Prostate gland (tissue), 2 donors: ENCODE data around the gene SBF2. TPM values are rescaled to one million over a fixed set of nuclear protein-coding genes. Genes with fewer than 3 reads are reported as not detected.

Source experiments
- DNase-seq: peaks from one replicate; pipeline ENCODE4 v3.0.0-alpha.2; 2019; ENCODE audit warnings: low spot score
- H3K27ac ChIP-seq, 2 donors: fragments of 200-600 bp; sonication (generic); 2 replicates each; pipeline ENCODE4 v1.5.1; 2017 to 2019
- H3K27me3 ChIP-seq: fragments of 200-600 bp; sonication (generic); replicated peaks from 2 replicates; pipeline ENCODE4 v1.5.1; 2019; ENCODE audit not compliant: insufficient read depth
- H3K36me3 ChIP-seq, 2 donors: fragments of 200-600 bp; sonication (generic); 1 replicate in 1 of 2; 2 replicates in 1 of 2; pipeline versions ENCODE4 v1.5.1 to v1.8.1; 2017 to 2019
- H3K4me1 ChIP-seq: fragments of 200-600 bp; sonication (generic); replicated peaks from 2 replicates; pipeline ENCODE4 v1.5.1; 2019
- H3K4me3 ChIP-seq, 2 donors: fragments of 200-600 bp; sonication (generic); 2 replicates each; pipeline ENCODE4 v1.5.1; 2017 to 2019
- H3K9me3 ChIP-seq: fragments of 200-600 bp; sonication (generic); 2 replicates; pipeline ENCODE4 v1.5.1; 2017
- CTCF ChIP-seq, 4 experiments: fragments of 200-600 bp in 2 of 4; fragments of 450-650 bp in 2 of 4; sonication (generic) in 2 of 4; IDR thresholded peaks; 1 replicate in 3 of 4; 2 replicates in 1 of 4; pipeline ENCODE4 v1.5.1; 2016 to 2019; ENCODE audit warnings: antibody characterized with exemption in 4 of 4, mild to moderate bottlenecking in 2 of 4, moderate library complexity in 2 of 4
- POLR2A ChIP-seq: fragments of 450-650 bp; IDR thresholded peaks from one replicate; pipeline ENCODE4 v1.6.1; 2016; ENCODE audit warnings: antibody characterized with exemption, mild to moderate bottlenecking
- POLR2AphosphoS5 ChIP-seq: sonication (generic); formaldehyde crosslinking; IDR thresholded peaks from one replicate; pipeline ENCODE4 v1.6.1; 2017; ENCODE audit warnings: antibody characterized with exemption
- WGBS: methylation state at CpG from one replicate; pipeline ENCODE4 v1.1.5; 2018; 5-methylcytosine and 5-hydroxymethylcytosine counted together
- intact Hi-C: fragments of 100-400 bp; cut with DNase I; formaldehyde crosslinking; loops from one replicate; pipeline ENCODE4 v1.14.2; 2022
- total RNA-seq, 2 donors: library from RNA; depleted of rRNA; stranded (reverse); fragments of >200 nt; gene quantifications; one replicate each; pipeline ENCODE4 v1.1.0, GENCODE V29; 2016

The SBF2 gene
- total RNA-seq, 2 donors from 2014 or later = 35.9 to 56.7 TPM

GRCh38 chr11:9763301-9763700 is 530.7 kb downstream of the SBF2 start:
- peaks cover 15% of the 10 kb centered on the region for H3K4me1 ChIP-seq
- no peaks in the 10 kb centered on the region for H3K9me3 ChIP-seq
- H3K4me3 ChIP-seq = no peak overlapping the region
- TF ChIP-seq POLR2AphosphoS5 = no peak
- TF ChIP-seq POLR2A = no peak
- TF ChIP-seq CTCF (IDR thresholded peaks at IDR 0.05) = no peak
- no peaks in the 10 kb centered on the region for H3K27me3 ChIP-seq
- H3K36me3 ChIP-seq = no peaks in the 10 kb centered on the region
- 100% methylated on average over 1 of the region's 1 CpG for WGBS
- no peak for DNase-seq
- intact Hi-C loops = loop anchor here (5.0 kb wide), 1 partner anchor 39 kb away; no protein-coding TSS in a partner anchor
- no peak overlapping the region for H3K27ac ChIP-seq

- Histone ChIP-seq H3K27me3 (no peaks in the 10 kb centered on the region), H3K36me3 (no peaks in the 10 kb centered on the region), H3K27ac (no peak overlapping the region), H3K9me3 (no peaks in the 10 kb centered on the region), H3K4me3 (no peak overlapping the region), H3K4me1 (peaks cover 15% of the 10 kb centered on the region)
- WGBS = 85% methylated on average over 4 of the region's 4 CpGs
- TF ChIP-seq POLR2AphosphoS5 (no peak), POLR2A (no peak), CTCF (IDR thresholded peaks at IDR 0.05) (no peak)
- intact Hi-C loops = loop anchor here (5.0 kb wide), 1 partner anchor 40 kb away; no protein-coding TSS in a partner anchor
- no peak for DNase-seq
Observed at GRCh38 chr11:9762531-9762930, 531.5 kb downstream of the SBF2 start.

GRCh38 chr11:9761441-9761945 is 532.5 kb downstream of the SBF2 start:
- Histone ChIP-seq H3K36me3 (no peaks in the 10 kb centered on the region), H3K27ac (no peak overlapping the region), H3K4me3 (no peak overlapping the region), H3K4me1 (peaks cover 15% of the 10 kb centered on the region), H3K9me3 (no peaks in the 10 kb centered on the region), H3K27me3 (no peaks in the 10 kb centered on the region)
- TF ChIP-seq POLR2A (no peak), POLR2AphosphoS5 (no peak), CTCF (IDR thresholded peaks at IDR 0.05) (no peak)
- WGBS = 74% methylated on average over 6 of the region's 6 CpGs
- intact Hi-C loops = loop anchor here (5.0 kb wide), 1 partner anchor 41 kb away; no protein-coding TSS in a partner anchor
- DNase-seq = no peak

- WGBS = 19% methylated on average over 3 of the region's 3 CpGs
- Histone ChIP-seq H3K27me3 (no peaks in the 10 kb centered on the region), H3K4me3 (no peak overlapping the region), H3K27ac (peak overlapping the region; percentile 84), H3K9me3 (no peaks in the 10 kb centered on the region), H3K4me1 (peaks cover 15% of the 10 kb centered on the region), H3K36me3 (no peaks in the 10 kb centered on the region)
- TF ChIP-seq POLR2AphosphoS5 = no peak
- TF ChIP-seq CTCF (IDR thresholded peaks at IDR 0.05) = no peak
- TF ChIP-seq POLR2A = no peak
- peak; percentile 55 for DNase-seq
- intact Hi-C loops = loop anchor here (5.0 kb wide), 1 partner anchor 42 kb away; no protein-coding TSS in a partner anchor
Observed at GRCh38 chr11:9760193-9760575, 533.8 kb downstream of the SBF2 start.

GRCh38 chr11:9759519-9760192 is 534.4 kb downstream of the SBF2 start:
- peaks cover 15% of the 10 kb centered on the region for H3K4me1 ChIP-seq
- no peak overlapping the region for H3K4me3 ChIP-seq
- 33% methylated on average over 10 of the region's 10 CpGs for WGBS
- no peaks in the 10 kb centered on the region for H3K9me3 ChIP-seq
- TF ChIP-seq POLR2AphosphoS5 (peak; percentile 86), POLR2A (no peak), CTCF (IDR thresholded peaks at IDR 0.05) (peak in 1 of 4 experiments; percentile 13)
- peak overlapping the region; percentile 84 for H3K27ac ChIP-seq
- H3K36me3 ChIP-seq = no peaks in the 10 kb centered on the region
- no peaks in the 10 kb centered on the region for H3K27me3 ChIP-seq
- intact Hi-C loops = loop anchor here (5.0 kb wide), 4 partner anchors 43 to 608 kb away; no protein-coding TSS in a partner anchor
- DNase-seq = peak; percentile 84
